Stimulated activated memory B cell treated with anti-CD40 and anti-IgM and Interleukin-4, amounts not matched to agents 10 μg/mL and 1 μg/mL and 100 μg/mL, for 72 hours (primary cell): ENCODE results near the gene OTOGL.
"Not testable (repeated sequence)": the region's sequence is repeated elsewhere in the genome, so short reads cannot be mapped to it uniquely, and the experiment has no call there.

Experiments used
- ATAC-seq: fragments of 150-1000 bp; cut with Tn5 transposase; 2 replicates; pipeline ENCODE4 v1.10.0; 2021
- H3K27ac Mint-ChIP-seq: one replicate; pipeline ENCODE4 v1.8.0; 2022; ENCODE audit warnings: mild to moderate bottlenecking, mixed read lengths
- H3K27me3 Mint-ChIP-seq: one replicate; pipeline ENCODE4 v1.8.0; 2022; ENCODE audit warnings: mixed read lengths
- H3K36me3 Mint-ChIP-seq: one replicate; pipeline ENCODE4 v1.8.0; 2022; ENCODE audit warnings: mixed read lengths
- H3K4me1 Mint-ChIP-seq: one replicate; pipeline ENCODE4 v1.8.0; 2022; ENCODE audit warnings: mixed read lengths
- H3K4me3 Mint-ChIP-seq: one replicate; pipeline ENCODE4 v1.8.0; 2022; ENCODE audit warnings: mild to moderate bottlenecking, moderate library complexity, mixed read lengths
- H3K9me3 Mint-ChIP-seq: one replicate; pipeline ENCODE4 v1.8.0; 2022; ENCODE audit warnings: mixed read lengths

The OTOGL gene

GRCh38 chr12:80291108-80291754 lies 191.9 kb downstream of the OTOGL start:
- no peak for ATAC-seq
- Mint-ChIP-seq H3K27ac (no peak overlapping the region), H3K27me3 (peaks cover 23% of the 10 kb centered on the region), H3K4me1 (no peaks in the 10 kb centered on the region), H3K36me3 (no peaks in the 10 kb centered on the region), H3K9me3 (no peaks in the 10 kb centered on the region), H3K4me3 (no peak overlapping the region)

DNA sequence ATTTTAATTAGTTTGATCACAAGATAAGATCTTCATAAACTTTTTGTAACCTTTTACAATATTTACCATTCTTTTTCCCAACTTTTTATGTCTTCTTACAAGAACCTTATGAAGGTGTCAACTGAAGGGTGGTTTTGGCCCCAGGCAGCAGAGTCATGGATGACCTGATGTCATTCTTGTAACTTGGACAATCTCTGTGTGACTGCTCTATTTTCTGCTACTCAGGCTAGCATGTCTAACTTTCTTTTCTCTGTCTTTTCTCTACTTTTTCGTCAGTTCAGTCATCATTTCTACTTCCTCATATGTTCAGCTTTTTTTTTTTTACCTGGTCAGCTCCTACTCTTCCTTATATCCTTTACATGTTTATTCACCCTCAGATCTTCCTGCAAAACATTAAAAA lies 194.0 kb downstream of the OTOGL start:
- no peak overlapping the region for H3K27ac Mint-ChIP-seq
- peaks cover 21% of the 10 kb centered on the region for H3K27me3 Mint-ChIP-seq
- H3K4me1 Mint-ChIP-seq, result no peaks in the 10 kb centered on the region
- no peak for ATAC-seq
- H3K9me3 Mint-ChIP-seq, result no peaks in the 10 kb centered on the region
- H3K4me3 Mint-ChIP-seq, result no peak overlapping the region
- H3K36me3 Mint-ChIP-seq, result no peaks in the 10 kb centered on the region

DNA sequence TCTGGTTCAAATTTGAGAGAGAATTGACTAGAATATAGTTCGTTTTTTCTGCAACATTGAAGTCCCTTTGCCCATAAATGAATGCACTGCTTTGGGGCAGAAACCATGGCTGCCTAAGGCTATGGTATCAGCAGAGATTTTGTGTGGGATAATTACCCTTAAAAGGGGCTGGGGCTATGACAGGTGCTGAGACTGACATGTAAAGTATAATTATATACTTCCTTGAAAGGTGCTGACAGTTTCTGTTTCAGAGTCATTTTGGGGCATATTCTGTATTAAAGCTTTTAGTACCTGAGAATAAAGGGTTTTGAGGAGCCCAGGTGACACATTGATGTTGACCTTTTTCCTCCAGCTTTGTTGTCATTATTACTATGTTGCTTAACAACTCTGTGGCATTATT lies 194.4 kb downstream of the OTOGL start:
- H3K27me3 Mint-ChIP-seq, result peaks cover 17% of the 10 kb centered on the region
- ATAC-seq, result no peak
- no peak overlapping the region for H3K4me3 Mint-ChIP-seq
- no peak overlapping the region for H3K27ac Mint-ChIP-seq
- H3K36me3 Mint-ChIP-seq, result no peaks in the 10 kb centered on the region
- no peaks in the 10 kb centered on the region for H3K4me1 Mint-ChIP-seq
- H3K9me3 Mint-ChIP-seq, result no peaks in the 10 kb centered on the region

DNA sequence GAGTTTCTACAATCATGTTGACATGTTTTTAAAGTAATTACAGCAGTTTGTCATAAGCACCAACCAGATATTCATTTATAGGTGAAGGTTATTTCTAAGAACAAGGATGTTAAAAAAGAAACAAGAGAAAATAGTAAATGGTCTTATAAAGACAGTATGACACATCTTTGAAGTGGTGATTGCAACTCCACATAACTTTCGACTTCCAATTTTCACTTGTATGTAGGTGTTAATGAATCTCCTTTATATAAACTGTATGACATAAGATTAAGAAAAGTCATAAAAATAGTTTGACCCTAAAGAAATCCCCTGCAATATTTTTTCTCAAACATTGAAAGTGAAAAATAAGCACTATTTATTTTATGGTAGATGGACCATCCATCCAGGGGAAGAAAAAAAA lies 199.9 kb downstream of the OTOGL start:
- no peak overlapping the region for H3K27ac Mint-ChIP-seq

GRCh38 chr12:80299976-80300375 lies 200.6 kb downstream of the OTOGL start:
- Mint-ChIP-seq H3K4me1 (no peaks in the 10 kb centered on the region), H3K27me3 (no peaks in the 10 kb centered on the region), H3K4me3 (no peak overlapping the region), H3K27ac (no peak overlapping the region), H3K36me3 (no peaks in the 10 kb centered on the region), H3K9me3 (no peaks in the 10 kb centered on the region)
- ATAC-seq, result peak; percentile 31

More for the DNA sequence above, 199.9 kb downstream of the OTOGL start:
- Mint-ChIP-seq H3K27me3 (no peaks in the 10 kb centered on the region), H3K4me3 (no peak overlapping the region), H3K9me3 (no peaks in the 10 kb centered on the region), H3K36me3 (no peaks in the 10 kb centered on the region), H3K4me1 (no peaks in the 10 kb centered on the region)
- no peak for ATAC-seq

DNA sequence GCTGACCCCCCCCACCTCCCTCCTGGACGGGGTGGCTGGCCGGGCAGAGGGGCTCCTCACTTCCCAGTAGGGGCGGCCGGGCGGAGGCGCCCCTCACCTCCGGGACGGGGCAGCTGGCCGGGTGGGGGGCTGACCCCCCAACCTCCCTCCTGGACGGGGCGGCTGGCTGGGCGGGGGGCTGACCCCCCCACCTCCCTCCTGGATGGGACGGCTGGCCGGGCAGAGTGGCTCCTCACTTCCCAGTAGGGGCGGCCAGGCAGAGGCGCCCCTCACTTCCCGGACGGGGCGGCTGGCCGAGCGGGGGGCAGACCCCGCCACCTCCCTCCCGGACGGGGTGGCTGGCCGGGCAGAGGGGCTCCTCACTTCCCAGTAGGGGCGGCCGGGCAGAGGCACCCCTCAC lies 208.1 kb downstream of the OTOGL start:
- not testable (repeated sequence) for H3K4me3 Mint-ChIP-seq, ATAC-seq

GRCh38 chr12:80313209-80313608 lies 213.9 kb downstream of the OTOGL start:
- H3K27ac Mint-ChIP-seq, result no peak overlapping the region
- no peak overlapping the region for H3K4me3 Mint-ChIP-seq
- H3K4me1 Mint-ChIP-seq, result no peaks in the 10 kb centered on the region
- no peaks in the 10 kb centered on the region for H3K36me3 Mint-ChIP-seq
- peaks cover 3% of the 10 kb centered on the region for H3K9me3 Mint-ChIP-seq
- no peaks in the 10 kb centered on the region for H3K27me3 Mint-ChIP-seq
- ATAC-seq, result no peak

More for the DNA sequence above, 208.1 kb downstream of the OTOGL start:
- H3K9me3 Mint-ChIP-seq, H3K27me3 Mint-ChIP-seq, H3K4me1 Mint-ChIP-seq, H3K27ac Mint-ChIP-seq, H3K36me3 Mint-ChIP-seq: not testable (repeated sequence)

DNA sequence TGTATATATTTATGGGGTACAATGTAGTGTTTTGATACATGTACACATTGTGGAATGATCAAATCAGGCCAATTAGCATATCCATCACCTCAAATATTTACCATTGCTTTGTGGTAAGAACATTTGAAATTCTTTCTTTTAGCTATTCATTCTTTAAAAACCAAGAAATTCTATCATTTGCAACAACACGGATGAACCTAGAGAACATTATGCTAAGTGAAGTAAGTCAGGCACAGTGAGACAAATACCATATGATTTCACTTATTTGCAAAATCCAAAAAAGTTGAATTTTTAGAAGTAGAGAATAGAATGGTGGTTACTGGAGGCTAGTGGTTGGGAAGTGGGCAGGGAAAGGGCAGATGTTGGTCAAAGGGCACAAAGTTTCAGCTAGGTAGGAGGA lies 215.4 kb downstream of the OTOGL start:
- Mint-ChIP-seq H3K36me3 (no peaks in the 10 kb centered on the region), H3K27ac (no peak overlapping the region), H3K27me3 (no peaks in the 10 kb centered on the region), H3K9me3 (peaks cover under 1% of the 10 kb centered on the region), H3K4me3 (no peak overlapping the region), H3K4me1 (no peaks in the 10 kb centered on the region)
- no peak for ATAC-seq

DNA sequence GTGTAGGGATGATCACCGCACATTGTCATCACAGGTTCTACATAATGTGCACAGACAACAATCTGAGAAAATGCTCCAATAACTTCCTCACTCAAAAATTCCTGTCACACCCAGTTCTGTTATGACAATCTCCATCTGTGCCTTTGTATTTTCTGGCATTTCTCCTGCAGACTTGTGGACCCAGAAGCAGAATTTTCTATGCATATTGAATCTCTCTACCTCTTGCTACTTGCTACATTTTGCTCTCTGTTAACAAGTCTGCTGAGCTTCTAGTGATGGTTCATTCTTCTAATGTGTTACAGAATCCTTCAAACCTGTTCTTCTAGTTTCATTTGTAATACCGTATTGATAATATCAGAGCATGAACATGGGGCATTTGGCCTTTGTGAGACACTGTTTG lies 216.9 kb downstream of the OTOGL start:
- H3K27me3 Mint-ChIP-seq, result no peaks in the 10 kb centered on the region
- ATAC-seq, result no peak
- no peaks in the 10 kb centered on the region for H3K4me1 Mint-ChIP-seq
- H3K9me3 Mint-ChIP-seq, result no peaks in the 10 kb centered on the region
- H3K4me3 Mint-ChIP-seq, result no peak overlapping the region
- no peak overlapping the region for H3K27ac Mint-ChIP-seq
- H3K36me3 Mint-ChIP-seq, result no peaks in the 10 kb centered on the region

GRCh38 chr12:80317307-80317706 lies 218.0 kb downstream of the OTOGL start:
- Mint-ChIP-seq H3K27ac (no peak overlapping the region), H3K4me3 (no peak overlapping the region), H3K36me3 (no peaks in the 10 kb centered on the region), H3K27me3 (no peaks in the 10 kb centered on the region), H3K4me1 (no peaks in the 10 kb centered on the region), H3K9me3 (no peaks in the 10 kb centered on the region)
- no peak for ATAC-seq

DNA sequence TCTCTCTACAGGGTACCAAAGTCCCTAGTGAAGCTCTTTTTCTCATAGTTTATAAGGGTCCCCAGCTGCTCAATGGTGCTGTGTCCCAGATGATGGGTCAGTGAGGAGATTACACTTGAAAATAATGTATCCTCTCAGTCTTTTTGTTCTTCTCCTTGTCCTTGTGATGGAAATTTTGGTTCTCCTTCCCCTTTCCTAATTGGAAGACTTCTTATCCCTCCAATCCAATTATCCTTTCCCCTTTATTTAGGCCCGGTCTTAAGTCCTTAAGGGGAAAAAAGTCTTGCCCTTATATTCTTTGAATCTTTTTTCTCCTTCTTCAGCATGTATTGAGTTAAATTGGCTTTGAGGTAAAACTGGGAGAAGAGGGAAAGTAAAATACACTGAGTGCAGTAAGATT lies 218.6 kb downstream of the OTOGL start:
- Mint-ChIP-seq H3K27ac (no peak overlapping the region), H3K36me3 (no peaks in the 10 kb centered on the region), H3K4me3 (no peak overlapping the region), H3K27me3 (no peaks in the 10 kb centered on the region), H3K4me1 (no peaks in the 10 kb centered on the region), H3K9me3 (no peaks in the 10 kb centered on the region)
- no peak for ATAC-seq

DNA sequence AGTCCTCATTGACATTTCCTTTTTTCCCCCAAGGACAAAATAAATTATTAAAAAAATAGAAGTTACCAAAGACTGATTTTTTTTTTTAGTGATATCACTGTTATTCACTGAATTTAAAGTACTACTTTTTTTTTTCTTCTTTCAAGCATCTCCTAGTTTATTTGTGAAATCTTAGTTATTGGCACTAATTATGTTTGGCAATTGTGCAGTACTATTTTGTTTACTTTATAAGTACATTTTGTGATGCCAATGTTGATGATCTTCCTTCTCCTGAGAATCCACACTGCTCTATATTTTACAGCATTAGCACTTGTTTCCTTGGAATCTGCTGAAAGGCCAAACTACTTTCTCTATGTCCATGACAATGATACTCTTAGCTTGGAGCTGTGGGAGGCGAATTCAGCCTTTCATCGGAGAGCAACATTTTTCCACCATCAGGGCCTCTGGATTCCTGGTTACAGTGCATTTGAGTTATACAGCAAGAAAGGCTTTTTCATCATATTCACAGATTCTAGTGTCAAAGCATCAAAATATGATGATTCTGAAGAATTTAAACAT lies 220.9 kb downstream of the OTOGL start:
- Mint-ChIP-seq H3K4me3 (no peak overlapping the region), H3K27me3 (no peaks in the 10 kb centered on the region), H3K36me3 (no peaks in the 10 kb centered on the region), H3K9me3 (no peaks in the 10 kb centered on the region), H3K27ac (no peak overlapping the region), H3K4me1 (no peaks in the 10 kb centered on the region)
- no peak for ATAC-seq

- Mint-ChIP-seq H3K27me3 (no peaks in the 10 kb centered on the region), H3K27ac (no peak overlapping the region), H3K36me3 (no peaks in the 10 kb centered on the region), H3K4me1 (no peaks in the 10 kb centered on the region), H3K4me3 (no peak overlapping the region), H3K9me3 (no peaks in the 10 kb centered on the region)
- no peak for ATAC-seq
Measured at GRCh38 chr12:80321653-80322052, 222.3 kb downstream of the OTOGL start.

DNA sequence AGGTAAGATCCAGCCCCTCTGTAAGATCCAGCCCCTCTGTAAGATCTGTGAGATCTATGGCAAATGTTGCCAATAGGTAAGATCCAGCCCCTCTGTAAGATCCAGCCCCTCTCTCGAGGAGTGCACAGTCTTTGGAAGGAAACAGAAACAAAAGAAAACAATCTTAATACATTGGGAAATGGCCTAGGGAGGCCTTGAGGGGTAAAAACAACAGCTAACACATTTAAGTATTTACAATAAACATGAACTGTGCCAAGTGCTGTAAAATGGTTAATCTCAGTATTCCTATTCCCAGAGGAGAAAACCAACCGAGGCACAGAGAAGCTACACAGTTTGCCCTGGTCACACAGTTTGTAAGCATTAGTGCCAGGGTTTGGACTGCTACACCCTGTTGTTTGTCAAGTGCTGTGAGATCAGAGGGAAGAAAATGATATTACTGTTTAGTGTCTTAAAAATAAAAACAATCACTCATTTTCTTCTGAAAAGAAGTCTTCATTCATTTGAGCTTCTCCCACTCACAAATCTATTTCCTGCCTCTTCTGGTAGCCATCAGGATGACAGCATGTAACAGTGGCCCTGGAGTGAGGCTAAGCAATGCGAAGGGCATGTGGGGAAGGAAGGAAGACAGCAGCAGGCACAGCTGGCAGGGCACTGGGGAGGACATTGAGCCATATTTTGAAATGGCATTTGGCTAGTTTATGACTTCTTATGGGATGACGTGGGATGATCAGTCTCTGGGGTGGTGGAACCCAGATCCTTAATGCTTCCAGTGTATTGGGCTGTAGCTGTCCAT lies 226.0 kb downstream of the OTOGL start:
- Mint-ChIP-seq H3K27me3 (no peaks in the 10 kb centered on the region), H3K36me3 (no peaks in the 10 kb centered on the region), H3K9me3 (no peaks in the 10 kb centered on the region), H3K27ac (no peak overlapping the region), H3K4me1 (no peaks in the 10 kb centered on the region), H3K4me3 (no peak overlapping the region)
- ATAC-seq, result no peak

- no peaks in the 10 kb centered on the region for H3K27me3 Mint-ChIP-seq
- no peak overlapping the region for H3K4me3 Mint-ChIP-seq
- H3K27ac Mint-ChIP-seq, result no peak overlapping the region
- H3K4me1 Mint-ChIP-seq, result peaks cover 1% of the 10 kb centered on the region
- ATAC-seq, result no peak
- peaks cover 2% of the 10 kb centered on the region for H3K9me3 Mint-ChIP-seq
- H3K36me3 Mint-ChIP-seq, result no peaks in the 10 kb centered on the region
Measured at GRCh38 chr12:80332827-80333226, 233.5 kb downstream of the OTOGL start.

DNA sequence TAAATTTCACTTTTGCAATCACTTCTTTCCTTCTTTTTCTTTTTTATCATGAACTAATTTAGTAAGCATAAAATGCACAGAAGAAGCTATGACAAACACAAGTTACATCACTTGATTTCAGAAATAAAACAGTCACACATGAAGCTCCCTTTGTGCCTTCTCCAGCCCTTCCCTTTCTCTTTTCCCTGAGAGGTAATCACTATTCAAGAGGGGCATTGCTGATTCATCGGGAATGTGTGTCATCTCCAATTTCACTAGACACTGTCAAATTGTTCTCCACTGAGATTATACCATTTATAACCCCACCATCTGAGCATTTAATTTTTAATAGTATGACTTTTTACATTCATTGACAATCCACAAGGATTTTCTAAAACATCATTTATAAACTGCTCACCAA lies 253.1 kb downstream of the OTOGL start:
- Mint-ChIP-seq H3K9me3 (peaks cover 7% of the 10 kb centered on the region), H3K27ac (no peak overlapping the region), H3K4me1 (no peaks in the 10 kb centered on the region), H3K36me3 (no peaks in the 10 kb centered on the region), H3K27me3 (no peaks in the 10 kb centered on the region), H3K4me3 (no peak overlapping the region)
- ATAC-seq, result no peak
